ENCODE data around the gene CALCOCO1.

GRCh38 chr12:53744130-53744441 is 16.8 kb upstream of the CALCOCO1 start:
- TF ChIP-seq EZH2 (IDR thresholded peaks at IDR 0.05; ENCODE audit: borderline replicate concordance, insufficient read depth, low read length, poor library complexity, severe bottlenecking) = no peak
- no peak for TF ChIP-seq POLR2AphosphoS5 (IDR thresholded peaks at IDR 0.05)
- TF ChIP-seq CTCF (IDR thresholded peaks at IDR 0.05; ENCODE audit: poor library complexity, severe bottlenecking) = no peak
- no peak for TF ChIP-seq REST (IDR thresholded peaks at IDR 0.05; ENCODE audit: borderline replicate concordance)

Measured in neural cell (in vitro differentiated cells).